Calu3 (cell line): ENCODE results near the gene FABP2. TPM values are rescaled to one million over a fixed set of nuclear protein-coding genes. Genes with fewer than 3 reads are reported as not detected.

Source experiments
- BruUV-seq: library from RNA; stranded (reverse); fragments of 400-500 nt; replicated peaks from 2 replicates; lab custom pipeline; 2021; lab: Mats Ljungman, UMichigan
- CTCF ChIA-PET: fragments of 300-600 bp; sonication (Branson Sonifier 250); formaldehyde crosslinking; loops from one replicate; lab custom pipeline; 2022; ENCODE audit warnings: antibody characterized with exemption; lab: Charles Lee
- DNase-seq: peaks from one replicate; pipeline ENCODE4 v3.0.0; 2022
- H3K27ac Mint-ChIP-seq: one replicate; pipeline ENCODE4 v1.8.0; 2022; ENCODE audit warnings: mixed read lengths; ENCODE audit not compliant: unreplicated experiment
- H3K27me3 Mint-ChIP-seq: one replicate; pipeline ENCODE4 v1.8.0; 2022; ENCODE audit warnings: mixed read lengths; ENCODE audit not compliant: unreplicated experiment
- H3K36me3 Mint-ChIP-seq: one replicate; pipeline ENCODE4 v1.8.0; 2022; ENCODE audit warnings: mild to moderate bottlenecking, moderate library complexity, mixed read lengths; ENCODE audit not compliant: insufficient read depth, unreplicated experiment
- H3K4me1 Mint-ChIP-seq: one replicate; pipeline ENCODE4 v1.8.0; 2022; ENCODE audit warnings: mild to moderate bottlenecking, low read depth, mixed read lengths; ENCODE audit not compliant: unreplicated experiment
- H3K4me3 Mint-ChIP-seq: one replicate; pipeline ENCODE4 v1.8.0; 2022; ENCODE audit warnings: mild to moderate bottlenecking, low read depth, moderate library complexity, mixed read lengths; ENCODE audit not compliant: unreplicated experiment
- H3K9me3 Mint-ChIP-seq: one replicate; pipeline ENCODE4 v1.8.0; 2022; ENCODE audit warnings: low read depth, mixed read lengths; ENCODE audit not compliant: unreplicated experiment
- intact Hi-C: fragments of 100-400 bp; cut with micrococcal nuclease; formaldehyde crosslinking; loops from one replicate; pipeline ENCODE4 v1.10.0; 2022; ENCODE audit not compliant: unreplicated experiment
- total RNA-seq: library from RNA; stranded (reverse); gene quantifications from 2 replicates; pipeline ENCODE4 v1.2.3, GENCODE V29; 2022
- TF ChIP-seq, protein P1 (sequence below): fragments of 200-600 bp; IDR thresholded peaks from one replicate; pipeline ENCODE4 v1.8.0; 2022; ENCODE audit warnings: antibody characterized with exemption; ENCODE audit not compliant: unreplicated experiment

The FABP2 gene
- total RNA-seq, 1 experiment from 2014 or later, result not detected

DNA sequence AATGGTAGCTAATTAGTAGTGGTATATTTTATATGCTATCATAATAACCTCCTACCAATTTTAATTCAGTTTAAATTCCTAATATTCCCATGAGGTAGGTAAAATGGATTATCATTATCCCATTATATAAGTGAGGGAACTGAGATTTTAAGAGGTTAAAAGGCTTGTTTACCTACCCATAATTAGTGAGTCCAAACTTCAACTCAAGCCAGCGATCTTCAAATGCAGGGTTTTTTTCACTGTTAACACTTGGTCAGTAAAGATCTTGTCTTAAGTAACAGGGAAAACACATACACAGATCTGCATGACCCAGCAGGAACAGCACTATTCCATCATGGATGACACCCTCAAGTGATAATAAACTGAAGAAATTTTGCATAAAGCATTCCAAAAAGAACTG, 31.3 kb downstream of the FABP2 start:
- H3K27me3 Mint-ChIP-seq, result no peaks in the 10 kb centered on the region
- H3K4me3 Mint-ChIP-seq, result no peak overlapping the region
- H3K36me3 Mint-ChIP-seq, result peaks cover 9% of the 10 kb centered on the region
- no peak overlapping the region for H3K27ac Mint-ChIP-seq
- intact Hi-C loops, result no loop called here
- no peaks in the 10 kb centered on the region for H3K4me1 Mint-ChIP-seq
- no TSS peak for BruUV-seq
- no peak for DNase-seq
- TF ChIP-seq, protein P1, sequence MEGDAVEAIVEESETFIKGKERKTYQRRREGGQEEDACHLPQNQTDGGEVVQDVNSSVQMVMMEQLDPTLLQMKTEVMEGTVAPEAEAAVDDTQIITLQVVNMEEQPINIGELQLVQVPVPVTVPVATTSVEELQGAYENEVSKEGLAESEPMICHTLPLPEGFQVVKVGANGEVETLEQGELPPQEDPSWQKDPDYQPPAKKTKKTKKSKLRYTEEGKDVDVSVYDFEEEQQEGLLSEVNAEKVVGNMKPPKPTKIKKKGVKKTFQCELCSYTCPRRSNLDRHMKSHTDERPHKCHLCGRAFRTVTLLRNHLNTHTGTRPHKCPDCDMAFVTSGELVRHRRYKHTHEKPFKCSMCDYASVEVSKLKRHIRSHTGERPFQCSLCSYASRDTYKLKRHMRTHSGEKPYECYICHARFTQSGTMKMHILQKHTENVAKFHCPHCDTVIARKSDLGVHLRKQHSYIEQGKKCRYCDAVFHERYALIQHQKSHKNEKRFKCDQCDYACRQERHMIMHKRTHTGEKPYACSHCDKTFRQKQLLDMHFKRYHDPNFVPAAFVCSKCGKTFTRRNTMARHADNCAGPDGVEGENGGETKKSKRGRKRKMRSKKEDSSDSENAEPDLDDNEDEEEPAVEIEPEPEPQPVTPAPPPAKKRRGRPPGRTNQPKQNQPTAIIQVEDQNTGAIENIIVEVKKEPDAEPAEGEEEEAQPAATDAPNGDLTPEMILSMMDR, result no peak
- H3K9me3 Mint-ChIP-seq, result no peaks in the 10 kb centered on the region
- CTCF ChIA-PET, result no interaction called here

DNA sequence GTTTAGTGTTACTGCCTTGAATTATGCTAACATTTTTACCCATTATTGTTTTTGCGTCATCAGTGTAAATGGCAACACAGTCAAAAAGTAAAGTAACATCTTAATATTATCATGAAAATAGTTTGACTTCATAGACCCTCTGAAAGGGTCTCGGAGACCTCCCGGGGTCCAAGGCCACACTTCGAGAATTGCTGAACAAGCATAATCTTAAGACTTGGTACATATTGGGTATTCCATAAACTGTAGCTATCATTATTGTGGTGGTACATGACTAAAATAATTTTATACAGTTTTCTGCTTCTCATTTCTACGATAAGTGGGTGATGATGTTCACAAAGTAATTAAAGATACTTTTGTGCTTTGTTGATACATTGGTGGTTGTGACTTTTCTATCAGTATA, 32.6 kb downstream of the FABP2 start:
- no peaks in the 10 kb centered on the region for H3K9me3 Mint-ChIP-seq
- BruUV-seq, result no TSS peak
- H3K27ac Mint-ChIP-seq, result no peak overlapping the region
- intact Hi-C loops, result loop anchor here (10.0 kb wide), 1 partner anchor 75 kb away; the partner anchor contains the start of gene USP53
- CTCF ChIA-PET, result no interaction called here
- no peak for DNase-seq
- TF ChIP-seq, protein P1, result no peak
- no peak overlapping the region for H3K4me3 Mint-ChIP-seq
- no peaks in the 10 kb centered on the region for H3K27me3 Mint-ChIP-seq
- H3K36me3 Mint-ChIP-seq, result peaks cover 15% of the 10 kb centered on the region
- H3K4me1 Mint-ChIP-seq, result peaks cover 9% of the 10 kb centered on the region

DNA sequence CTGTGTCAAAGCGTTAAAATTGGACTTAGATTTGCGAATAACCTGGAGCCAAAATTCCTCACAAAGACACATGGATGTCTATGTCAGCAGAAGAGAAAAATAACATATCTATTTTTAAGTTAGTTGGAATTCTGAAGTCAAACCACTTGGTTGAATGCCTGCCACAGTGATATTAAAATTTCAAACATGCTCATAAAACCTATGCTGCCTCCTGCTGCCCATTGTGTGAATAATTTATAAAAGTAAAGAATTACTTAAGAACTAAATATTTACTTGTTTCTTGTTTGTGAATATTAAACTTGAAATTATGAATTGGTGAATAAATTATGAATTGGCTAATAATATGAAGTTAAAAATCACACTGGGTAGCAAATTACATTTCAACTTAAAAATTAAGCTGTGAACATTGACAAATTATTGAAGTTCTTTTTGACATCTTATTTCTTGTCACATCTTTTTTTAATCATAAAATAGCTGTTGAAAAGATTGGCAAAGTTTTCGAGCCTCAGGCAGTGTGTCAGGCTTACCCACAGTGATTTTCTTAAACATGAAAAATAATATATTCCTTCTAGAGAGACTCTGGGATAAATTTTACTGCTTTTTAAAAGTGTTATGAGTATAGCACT, 35.4 kb downstream of the FABP2 start:
- no peaks in the 10 kb centered on the region for H3K27me3 Mint-ChIP-seq
- CTCF ChIA-PET, result no interaction called here
- DNase-seq, result peak; percentile 10
- no peak overlapping the region for H3K27ac Mint-ChIP-seq
- H3K4me3 Mint-ChIP-seq, result no peak overlapping the region
- peaks cover 10% of the 10 kb centered on the region for H3K36me3 Mint-ChIP-seq
- H3K9me3 Mint-ChIP-seq, result no peaks in the 10 kb centered on the region
- no TSS peak for BruUV-seq
- intact Hi-C loops, result loop anchor here (1.0 to 10.0 kb wide), 4 partner anchors 72 to 304 kb away; partner anchors contain the start of gene USP53
- TF ChIP-seq, protein P1, result no peak
- peaks cover 23% of the 10 kb centered on the region for H3K4me1 Mint-ChIP-seq

DNA sequence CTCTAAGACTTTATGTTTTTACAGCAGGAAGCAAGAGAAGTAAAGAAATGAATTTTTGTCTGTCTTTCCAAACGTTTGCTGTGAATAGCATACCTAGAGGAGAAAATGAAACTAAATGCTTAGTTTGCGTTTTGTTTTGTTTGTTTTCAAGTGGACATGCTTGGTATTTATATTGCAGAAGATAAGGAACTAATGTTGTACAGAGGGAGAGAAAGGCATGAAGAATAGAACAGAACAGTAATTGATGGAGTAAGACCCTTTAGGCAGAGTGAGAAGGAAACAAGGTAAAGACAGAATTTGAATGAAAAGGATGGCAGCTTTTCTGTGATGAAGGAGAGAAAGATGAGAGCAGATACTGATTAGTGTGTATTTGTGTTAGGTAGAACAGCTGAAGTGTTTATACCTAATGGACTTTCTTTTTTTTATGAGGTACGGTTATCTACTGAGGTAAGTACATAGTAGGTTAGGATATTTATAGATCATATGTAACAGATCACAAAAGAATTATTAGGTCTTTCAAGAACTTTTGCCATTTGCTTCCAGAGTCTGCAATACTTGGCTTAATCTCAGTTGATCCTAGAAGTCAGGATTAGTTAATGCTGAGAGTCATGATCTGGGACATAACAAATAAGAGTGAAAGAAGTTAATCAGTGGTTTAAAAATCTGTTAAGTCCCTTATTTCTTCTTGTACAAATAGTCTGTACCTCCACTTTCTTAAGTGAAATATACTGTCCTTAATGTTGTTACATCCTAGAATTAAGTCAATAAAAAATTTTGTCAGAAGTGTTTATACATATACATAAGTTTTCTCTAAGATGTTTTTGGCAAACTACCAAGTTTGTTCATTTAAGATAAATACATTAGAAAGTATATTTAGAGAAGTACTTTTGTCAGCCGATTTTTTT, 36.8 kb downstream of the FABP2 start:
- TF ChIP-seq, protein P1, result no peak
- H3K27ac Mint-ChIP-seq, result no peak overlapping the region
- no peaks in the 10 kb centered on the region for H3K9me3 Mint-ChIP-seq
- H3K4me1 Mint-ChIP-seq, result peaks cover 31% of the 10 kb centered on the region
- no peak for DNase-seq
- H3K27me3 Mint-ChIP-seq, result no peaks in the 10 kb centered on the region
- no peak overlapping the region for H3K4me3 Mint-ChIP-seq
- intact Hi-C loops, result loop anchor here (10.0 kb wide), 1 partner anchor 70 kb away; the partner anchor contains the start of gene USP53
- peaks cover 13% of the 10 kb centered on the region for H3K36me3 Mint-ChIP-seq
- CTCF ChIA-PET, result no interaction called here
- no TSS peak for BruUV-seq
